Dermis microvascular lymphatic vessel endothelial cell (primary cell): ENCODE results near the gene PLXDC1. TPM values are rescaled to one million over a fixed set of nuclear protein-coding genes. Genes with fewer than 3 reads are reported as not detected.
A peak's percentile ranks its signal among the peaks of the same experiment; 100 is the strongest.

Experiments
- DNase-seq, 2 donors: peaks; one replicate each; pipeline versions ENCODE4 v3.0.0 to v3.0.0-alpha.2; 2010; ENCODE audit warnings: low read depth in 2 of 2
- total RNA-seq: library from RNA; depleted of rRNA; stranded (reverse); fragments of >200 nt; gene quantifications from 2 replicates; pipeline ENCODE4 v1.2.1, GENCODE V29; 2014

Gene PLXDC1
- total RNA-seq, 1 donor from 2014 or later, result not detected

DNA sequence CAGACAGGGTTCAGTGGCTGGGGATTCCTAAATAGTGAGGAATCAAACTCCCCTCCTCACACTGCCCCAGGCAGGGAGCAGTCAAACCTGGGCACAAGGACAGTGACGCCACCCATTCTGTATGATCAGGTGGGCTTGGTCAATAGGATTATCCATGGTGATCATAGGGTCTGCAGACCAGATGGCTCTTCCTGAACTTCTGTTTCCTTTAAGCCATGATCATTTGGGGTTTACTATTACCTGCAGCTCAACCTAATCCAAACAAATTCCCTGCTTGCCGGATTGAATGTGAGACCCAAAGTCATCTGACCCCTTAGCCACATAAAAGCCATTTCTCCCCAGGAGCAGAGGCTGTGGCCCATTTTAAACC, 54.3 kb downstream of the PLXDC1 start:
- no peak for DNase-seq

DNA sequence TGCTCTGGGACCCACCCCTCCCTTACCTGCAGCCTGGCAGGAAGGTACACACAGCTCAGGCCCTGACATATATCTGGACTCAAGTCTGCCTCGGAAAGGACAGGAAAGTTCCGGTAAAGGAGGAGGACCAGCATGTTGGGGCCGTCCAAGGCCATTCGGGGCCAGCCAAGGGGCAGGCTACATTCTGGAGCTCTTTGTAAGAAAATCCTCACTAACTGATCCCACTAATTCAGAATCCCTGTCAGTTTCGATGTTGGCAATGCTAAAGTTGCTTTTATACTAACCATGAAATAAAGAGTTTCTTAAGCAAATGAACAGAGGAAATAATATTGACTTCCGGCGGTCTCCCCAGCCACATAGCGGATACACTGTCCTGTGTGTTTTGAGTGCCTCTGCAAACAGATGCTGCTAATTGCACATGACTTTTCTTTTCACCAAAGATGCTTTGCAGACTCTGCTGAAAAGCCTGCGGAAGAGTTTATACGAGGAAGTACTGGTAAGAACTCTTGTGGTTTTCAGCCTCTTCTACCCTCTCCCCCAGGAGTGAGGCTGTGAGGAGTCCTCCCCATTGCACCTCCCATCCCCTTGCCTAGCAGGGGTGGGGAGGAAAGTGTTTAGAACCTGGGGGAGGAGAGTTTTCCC, 54.8 kb downstream of the PLXDC1 start:
- no peak for DNase-seq

DNA sequence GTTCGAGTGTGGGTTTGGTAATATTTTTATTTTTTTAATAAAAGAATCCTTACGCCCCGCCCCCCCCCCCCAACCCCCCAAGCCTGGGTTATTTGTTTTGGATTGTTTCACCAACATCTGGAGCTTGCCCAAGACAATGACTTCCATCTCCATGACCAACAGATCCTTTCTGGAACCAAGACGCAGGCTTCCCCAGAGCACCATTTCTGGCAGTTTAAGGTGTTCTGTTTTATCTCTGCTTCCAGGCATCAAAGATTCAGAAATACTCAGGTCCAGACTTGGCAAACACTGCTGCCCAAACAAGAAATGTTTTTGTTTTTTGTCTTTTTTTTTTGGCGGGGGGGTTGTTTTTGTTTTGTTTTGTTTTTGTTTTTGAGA, 56.1 kb downstream of the PLXDC1 start:
- no peak for DNase-seq

DNA sequence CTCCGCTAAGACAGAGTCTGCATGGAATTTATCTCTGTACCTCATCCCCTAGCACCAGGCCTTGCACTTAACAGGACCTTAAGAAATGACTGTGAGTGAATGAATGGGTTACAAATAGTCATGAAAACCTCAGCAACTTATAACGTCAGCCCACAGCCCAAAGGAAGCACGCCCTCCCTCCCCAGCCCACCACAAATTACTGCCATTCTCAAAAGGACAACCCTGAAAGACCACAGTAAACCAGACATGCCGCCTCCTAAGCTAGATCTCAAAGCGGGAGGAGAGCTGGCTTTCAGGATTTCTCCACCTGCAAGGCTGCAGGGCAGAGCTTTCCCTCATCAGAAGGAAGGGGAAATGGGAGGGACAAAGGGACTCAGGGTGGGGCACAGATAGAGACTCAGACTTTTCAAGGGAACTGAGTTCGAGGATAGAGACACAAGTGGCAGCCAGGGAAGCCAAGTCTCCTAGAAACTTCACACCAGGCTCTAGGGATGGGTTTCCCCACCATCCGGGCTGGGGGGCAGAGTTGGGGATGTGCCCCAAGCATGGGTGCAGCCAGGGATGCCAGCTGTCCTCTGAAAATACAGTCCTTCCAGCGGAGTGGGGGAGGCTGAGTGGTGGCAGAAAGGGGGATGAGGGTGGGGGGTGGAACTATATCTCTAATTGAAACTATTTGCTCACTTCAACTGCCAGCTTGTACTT, 56.7 kb downstream of the PLXDC1 start:
- no peak for DNase-seq

DNA sequence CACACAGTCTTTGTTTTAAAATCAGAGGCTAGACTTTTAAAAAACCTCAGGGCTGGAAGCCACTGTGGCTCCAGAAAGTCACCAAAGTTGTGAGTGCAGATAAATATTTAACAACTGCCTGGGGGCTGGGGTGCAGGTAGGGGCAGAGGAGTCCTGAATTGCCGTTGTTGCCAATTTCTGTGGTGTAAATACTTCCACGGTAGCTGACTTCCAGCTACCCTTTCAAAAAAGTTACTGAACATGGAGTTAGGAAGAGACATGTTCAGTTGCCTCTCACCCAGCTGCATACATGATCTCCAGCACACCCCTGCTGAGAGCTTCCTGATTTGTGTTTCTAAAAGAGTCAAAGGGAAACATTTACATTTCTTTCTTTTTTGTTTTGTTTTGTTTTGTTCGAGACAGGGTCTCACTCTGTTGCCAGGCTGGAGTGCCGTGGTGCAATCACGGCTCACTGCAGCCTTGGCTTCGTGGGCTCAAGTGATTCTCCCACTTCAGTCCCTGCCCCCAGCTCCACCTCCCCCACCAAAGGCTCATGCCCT, 58.7 kb downstream of the PLXDC1 start:
- no peak for DNase-seq

DNA sequence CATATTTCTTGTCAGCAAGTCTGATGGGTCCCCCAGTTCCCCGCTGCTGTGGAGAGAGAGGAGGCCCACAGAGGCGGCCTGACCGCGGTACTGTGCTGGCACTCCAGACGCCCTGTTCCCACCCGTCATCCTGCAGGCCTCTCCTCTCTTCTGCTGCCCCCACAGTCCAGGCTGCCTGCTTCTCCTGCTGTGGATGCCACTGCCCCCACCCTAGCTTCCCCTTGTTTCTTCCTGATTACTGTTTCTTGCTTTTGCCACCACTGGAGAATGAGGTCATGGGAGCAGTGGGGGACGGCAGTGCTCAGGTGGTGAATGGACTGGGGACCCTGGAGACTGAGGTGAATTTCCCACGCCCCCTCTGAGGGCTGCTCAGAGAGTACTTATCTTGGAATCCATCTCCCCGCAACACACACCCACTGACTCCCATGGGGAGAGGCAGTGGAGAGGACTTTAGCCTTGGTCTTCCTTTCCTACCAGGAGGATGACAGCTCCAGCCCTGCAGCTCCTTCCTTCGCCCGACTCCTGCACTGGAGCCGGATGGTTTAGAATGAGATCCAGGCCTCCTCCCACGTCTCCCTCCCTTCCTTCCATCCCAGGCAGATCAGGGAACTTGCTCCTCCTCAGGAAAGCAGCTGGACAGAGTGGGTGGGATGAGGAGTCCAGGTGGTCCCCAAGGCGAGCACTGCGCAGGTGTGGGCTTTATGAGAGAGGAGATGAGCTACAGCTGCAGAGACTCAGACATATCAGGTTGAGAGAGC, 60.4 kb downstream of the PLXDC1 start:
- DNase-seq, result no peak

DNA sequence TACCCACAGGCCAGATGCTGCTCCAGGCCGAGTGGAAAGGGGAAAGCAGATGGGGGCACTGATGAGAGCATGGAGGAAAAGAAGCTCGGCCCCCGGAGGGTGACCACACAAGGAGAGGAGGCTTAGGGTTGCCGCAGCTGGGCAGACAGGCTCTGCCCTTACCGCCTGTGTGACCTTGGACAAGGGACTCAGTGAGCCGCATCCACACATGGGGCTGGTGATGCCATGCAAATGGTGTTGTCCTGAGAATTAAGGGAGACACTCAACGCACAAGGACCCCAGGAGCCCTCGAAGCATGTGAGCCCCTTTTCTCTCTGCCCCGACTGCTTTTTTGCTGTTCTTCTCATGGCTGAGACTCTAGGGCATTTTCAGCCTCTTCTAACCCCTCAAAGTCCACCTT, 61.0 kb downstream of the PLXDC1 start:
- no peak for DNase-seq

DNA sequence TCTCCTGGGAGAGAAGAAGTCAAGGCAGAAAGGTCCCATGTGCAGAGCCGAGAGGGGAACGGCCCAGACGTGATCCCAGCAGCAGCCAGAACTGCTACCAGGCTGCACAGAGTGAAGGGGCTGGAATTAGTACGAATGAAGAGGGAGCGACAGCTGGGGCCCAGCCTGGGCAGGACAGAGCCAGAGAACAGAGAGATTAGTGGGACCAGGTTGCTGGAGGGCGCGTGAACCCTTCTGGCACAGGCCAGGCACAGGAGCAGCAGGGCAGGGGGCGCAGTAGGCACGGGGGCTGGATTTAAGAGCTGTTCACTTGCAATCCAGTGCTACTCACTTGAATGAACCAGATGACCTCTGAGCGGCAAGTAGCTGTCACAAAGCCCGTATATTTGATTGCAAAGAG, 66.9 kb downstream of the PLXDC1 start:
- DNase-seq, result no peak

DNA sequence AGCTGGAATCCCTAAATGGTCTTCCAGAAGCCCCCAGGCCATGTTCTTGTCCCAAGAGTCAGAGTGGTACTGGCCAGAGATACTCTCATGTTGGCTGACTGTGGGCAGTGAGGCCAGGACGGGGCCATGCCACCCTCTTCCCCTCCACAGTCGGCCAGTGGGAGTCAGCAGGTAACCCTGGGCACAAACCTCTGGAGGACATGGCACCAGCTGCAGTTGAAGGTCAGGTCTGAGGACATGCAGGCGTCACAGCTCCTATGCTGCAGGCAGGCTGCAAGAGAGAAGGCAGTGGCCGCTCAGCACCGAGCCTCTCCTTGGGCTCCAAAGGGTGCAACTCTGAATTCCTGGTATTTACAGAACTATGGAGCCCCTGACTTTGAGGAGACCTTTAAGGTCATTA, 68.2 kb downstream of the PLXDC1 start:
- no peak for DNase-seq

DNA sequence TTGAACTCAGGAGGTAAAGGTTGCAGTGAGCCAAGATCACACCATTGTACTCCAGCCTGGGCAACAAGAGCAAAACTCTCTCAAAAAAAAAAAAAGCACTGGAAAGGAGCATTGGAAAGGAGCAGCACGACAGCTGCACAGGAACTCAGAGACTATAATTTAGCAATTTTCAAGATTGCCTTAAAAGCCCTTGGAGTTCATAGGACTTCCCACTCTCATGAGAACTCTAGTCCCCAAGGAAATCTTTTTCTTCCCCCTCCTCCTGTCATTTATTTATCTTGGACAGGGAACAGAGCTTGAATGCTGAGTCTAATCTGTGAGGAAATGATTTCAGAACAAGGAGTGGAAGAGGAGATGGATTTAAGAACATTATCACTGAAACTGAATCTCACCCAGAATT, 69.0 kb downstream of the PLXDC1 start:
- DNase-seq, result peak in 1 of 2 donors; percentile 32

DNA sequence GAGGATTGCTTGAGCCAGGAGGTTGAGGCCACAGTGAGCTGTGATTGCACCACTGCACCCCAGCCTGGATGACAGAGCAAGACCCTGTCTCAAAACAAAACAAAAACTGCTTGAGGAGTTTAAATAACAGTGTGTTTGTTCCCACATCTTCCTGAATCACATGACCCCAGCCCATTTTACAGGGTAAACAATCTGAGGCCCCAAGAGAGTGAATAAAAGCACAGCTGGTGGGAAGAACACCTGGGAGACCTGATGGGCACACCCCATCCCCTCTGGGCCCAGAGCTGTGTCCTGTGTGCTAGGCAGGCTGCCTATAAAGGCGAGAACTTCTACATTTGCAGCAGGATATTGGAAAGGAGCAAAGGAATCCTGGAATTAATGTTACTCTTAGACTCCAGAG, 69.6 kb downstream of the PLXDC1 start:
- DNase-seq, result no peak

DNA sequence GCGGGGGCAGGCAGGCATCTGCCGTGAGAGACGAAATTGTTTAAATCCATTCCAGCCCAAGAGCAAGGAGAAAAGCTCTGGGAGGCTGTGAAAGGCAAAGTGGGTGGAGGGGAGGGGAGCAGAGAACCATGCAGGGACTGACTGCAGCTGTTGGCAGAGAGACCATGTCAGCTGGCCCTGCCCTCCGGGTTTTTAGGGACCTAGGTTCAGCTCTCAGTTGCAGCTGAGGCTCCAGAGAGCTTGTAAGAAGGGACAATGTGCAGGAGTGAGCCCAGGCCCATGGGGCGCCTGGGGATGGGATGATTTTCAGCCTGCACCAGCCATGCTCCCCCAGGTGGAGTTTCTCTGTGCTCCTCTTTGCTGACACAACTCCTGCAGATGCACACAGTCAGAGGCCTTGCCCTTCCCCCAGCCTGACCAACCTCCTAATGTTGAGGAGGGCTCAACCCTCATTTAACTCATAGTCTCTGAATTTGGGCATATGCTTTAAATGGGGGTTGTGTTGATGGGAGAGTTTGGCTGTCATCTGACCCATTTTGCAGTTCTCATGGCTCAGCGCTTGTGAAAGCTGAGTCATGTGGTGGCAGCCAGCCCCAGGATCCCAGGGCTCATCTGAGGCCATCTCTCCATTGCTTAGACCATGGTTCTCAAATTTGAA, 70.9 kb downstream of the PLXDC1 start:
- no peak for DNase-seq

DNA sequence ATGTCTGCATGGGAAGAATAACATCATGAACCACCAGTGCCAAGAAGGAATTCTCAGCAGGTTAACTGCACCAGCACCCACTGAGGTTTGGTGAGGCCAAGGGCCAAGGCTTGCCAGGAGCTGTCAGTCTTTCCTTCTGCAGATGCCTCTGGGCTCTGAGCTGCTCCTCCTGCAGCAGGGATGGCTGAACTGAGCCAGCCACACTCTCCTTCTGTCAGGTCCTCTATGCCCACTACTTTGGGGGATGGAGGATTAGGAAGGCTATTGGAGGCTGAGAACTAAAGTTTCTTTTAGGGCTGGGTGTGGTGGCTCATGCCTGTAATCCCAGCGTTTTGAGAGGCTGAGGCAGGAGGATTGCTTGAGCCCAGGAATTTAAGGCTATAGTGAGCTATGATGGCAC, 71.6 kb downstream of the PLXDC1 start:
- DNase-seq, result no peak

DNA sequence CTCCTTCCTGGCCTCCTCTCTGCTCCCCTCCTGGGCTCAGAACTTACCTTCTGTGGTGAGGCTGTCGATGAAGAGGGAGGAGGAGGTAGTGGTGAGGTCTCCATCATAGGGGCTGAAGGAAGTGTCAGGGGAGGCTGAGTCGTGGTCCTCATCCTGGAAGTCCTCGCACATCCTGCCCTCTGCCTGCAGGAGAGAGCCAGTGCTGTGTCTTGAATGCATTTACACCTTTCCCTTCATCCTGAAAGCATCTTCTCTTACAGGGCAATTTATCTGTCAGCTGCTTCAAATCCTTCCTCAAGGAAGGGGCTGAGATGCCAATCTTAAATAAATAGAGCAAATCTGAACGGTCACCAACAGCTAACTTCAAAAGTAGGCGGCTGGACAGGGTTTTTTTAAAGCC, 73.6 kb downstream of the PLXDC1 start:
- DNase-seq, result no peak

DNA sequence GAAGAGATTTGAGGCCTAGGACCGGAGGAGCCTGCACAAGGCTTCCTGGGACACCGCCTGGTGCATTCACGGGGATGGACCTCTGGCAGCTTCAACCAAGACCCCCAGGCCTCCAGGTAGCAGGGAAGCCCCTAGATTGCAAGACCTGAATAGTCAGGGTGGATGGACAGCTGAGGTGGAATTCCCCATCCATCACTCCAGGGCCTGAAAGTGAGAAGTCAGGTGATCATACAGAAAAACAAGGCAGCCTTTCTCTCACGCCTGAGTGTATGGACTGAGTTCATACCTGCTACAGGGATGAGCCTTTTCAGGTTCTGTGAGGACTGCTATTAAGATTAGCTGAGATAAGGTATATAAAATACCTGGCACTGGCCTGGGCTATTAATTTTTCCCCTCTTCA, 74.2 kb downstream of the PLXDC1 start:
- DNase-seq, result no peak

DNA sequence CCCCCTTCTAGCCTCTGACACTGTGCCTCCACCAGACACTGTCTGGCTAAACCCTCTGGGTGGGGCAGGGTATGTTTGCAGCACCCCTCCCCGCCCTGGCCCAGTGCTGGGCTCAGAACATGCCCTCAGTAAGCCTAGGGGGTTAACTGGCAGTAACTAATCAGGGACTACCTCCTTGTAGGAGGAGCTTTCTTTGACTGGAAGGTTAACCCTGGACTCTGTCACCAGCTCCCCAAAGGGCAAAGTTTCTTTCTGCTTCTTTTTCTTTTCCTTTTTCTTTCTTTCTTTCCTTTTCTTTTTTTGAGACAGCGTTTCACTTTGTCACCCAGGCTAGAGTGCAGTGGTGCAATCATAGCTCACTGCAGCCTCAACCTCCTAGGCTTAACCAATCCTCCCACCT, 76.8 kb downstream of the PLXDC1 start:
- DNase-seq, result no peak

DNA sequence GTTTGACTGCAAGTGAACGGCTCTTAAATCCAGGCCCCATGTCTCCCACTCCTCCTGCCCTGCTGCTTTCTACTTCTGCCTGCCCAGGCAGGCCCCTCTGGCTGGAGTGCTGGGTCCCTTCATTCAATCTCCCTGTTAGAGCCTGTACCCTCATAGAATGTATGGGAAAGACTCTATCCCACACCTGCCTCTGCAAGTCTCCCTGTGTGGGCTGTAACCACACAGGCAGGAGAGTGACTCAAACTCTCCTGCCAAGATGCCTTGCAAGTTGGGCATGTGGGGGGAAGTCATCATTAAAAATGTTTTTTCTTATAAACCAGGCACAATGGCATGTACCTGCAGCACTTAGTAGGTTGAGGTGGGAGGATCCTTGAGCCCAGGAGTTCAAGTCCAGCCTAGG, 77.5 kb downstream of the PLXDC1 start:
- no peak for DNase-seq

DNA sequence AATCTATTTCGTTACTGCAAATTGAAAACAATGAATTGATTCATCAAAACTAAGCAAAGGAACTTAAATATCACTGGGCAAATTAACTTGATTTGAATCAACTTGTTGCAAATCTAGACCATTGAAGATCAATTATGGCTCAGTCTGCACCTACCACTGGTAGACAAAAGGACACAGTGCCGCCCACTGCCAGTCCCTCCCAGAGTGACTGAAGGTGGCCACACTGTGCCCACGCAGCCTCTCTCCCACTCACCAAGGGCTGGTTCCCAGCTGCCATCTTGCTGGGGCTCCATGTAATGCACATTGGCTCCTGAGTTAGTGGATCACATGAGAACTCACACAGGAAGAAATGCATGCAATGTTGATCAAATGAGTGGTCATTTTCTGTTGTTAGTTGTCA, 78.1 kb downstream of the PLXDC1 start:
- DNase-seq, result no peak

DNA sequence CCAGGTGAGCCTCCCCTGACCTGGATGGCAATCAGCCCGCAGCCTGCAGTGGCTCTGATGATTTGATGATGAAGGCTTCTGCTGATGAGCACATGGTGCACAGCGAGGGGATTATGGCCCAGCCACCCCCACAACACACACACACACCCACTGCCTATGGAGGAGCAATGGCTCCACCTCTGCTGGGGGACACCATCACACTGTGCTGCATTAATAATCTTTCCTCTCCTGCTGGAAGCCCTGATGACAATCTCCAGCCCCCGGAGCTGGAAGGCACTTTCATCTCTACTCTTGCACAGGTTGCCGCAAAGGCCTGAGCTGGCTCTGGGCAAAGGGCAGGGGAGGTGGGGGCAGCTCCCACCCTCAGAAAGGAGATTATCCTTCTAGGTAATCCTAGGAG, 79.9 kb downstream of the PLXDC1 start:
- no peak for DNase-seq

DNA sequence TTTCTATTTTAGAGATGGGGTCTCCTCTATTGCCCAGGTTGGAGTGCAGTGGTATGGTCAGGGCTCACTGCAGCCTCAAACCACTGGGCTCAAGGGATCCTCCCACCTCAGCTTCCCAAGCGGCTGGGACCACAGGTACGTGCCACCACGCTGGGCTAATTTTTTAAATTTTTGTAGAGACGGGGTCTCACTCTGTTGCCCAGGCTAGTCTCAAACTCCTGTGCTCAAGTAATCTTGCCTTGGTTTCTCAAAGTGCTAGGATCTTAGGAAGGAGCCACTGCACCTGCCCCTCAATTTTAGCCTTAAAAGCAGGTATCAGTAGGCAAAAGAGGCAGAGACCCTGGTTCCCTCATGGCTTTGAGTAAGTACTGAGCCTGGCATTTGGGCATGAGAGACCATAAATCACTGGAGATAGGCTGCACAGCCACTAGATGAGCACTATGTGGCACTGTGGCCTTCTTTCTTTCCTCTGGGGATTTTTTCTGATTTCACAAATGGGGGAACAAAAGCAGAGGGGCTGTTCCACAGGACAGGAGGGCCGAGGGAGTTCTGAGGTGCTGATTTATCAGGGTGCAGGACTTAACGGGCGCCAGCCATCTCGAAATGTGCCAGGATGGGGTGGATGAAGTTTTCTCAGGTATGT, 82.2 kb downstream of the PLXDC1 start:
- peak; percentile 27 to 54 for DNase-seq

DNA sequence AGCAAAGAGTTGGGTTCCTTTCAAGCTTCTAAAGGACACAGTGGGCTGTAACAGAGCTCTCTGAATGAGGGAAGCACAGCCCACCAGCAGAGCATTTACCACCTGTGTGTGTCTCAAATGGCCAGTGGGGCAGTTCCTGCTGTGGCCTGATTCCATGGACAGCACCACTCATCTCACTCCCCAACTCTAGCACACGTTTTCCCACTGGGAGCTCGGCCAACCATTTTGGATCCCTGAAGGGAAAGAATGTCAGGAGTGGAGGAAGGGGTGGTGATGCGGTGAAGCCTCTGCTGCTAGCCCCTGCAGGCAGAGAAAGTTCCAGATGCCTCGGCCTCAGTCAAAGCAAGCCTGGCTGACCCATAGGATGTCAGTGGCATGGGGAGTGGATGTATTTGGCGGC, 86.6 kb downstream of the PLXDC1 start:
- no peak for DNase-seq

DNA sequence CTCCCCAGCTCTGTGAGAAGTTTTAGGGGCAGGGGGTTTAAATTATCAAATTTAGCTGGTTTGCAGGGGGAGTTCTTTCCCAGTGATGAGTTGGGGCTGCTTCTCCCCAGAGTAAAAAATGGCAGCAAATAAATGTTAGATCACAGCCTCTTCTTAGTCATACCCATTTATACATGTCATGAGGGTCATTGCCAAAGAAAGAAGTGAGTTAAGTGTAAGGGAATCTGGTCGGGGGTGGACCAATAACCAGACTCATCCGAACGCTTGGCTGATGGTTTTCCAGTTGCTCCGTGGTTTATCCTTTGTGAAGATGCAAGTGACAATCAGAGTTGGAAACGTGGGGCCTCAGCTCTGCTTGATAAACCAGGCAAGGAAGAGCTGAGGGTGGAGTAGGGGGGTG, 87.1 kb downstream of the PLXDC1 start:
- DNase-seq, result no peak
